Pons (tissue), 1 donor: Measurements from ENCODE around the gene TRERF1.

Experiments
- DNase-seq: peaks from one replicate; pipeline ENCODE4 v3.0.0-alpha.2; 2016; ENCODE audit warnings: low spot score

TRERF1 gene

GRCh38 chr6:42306439-42307140 is 145.1 kb downstream of the TRERF1 start:
- DNase-seq: no peak

DNA sequence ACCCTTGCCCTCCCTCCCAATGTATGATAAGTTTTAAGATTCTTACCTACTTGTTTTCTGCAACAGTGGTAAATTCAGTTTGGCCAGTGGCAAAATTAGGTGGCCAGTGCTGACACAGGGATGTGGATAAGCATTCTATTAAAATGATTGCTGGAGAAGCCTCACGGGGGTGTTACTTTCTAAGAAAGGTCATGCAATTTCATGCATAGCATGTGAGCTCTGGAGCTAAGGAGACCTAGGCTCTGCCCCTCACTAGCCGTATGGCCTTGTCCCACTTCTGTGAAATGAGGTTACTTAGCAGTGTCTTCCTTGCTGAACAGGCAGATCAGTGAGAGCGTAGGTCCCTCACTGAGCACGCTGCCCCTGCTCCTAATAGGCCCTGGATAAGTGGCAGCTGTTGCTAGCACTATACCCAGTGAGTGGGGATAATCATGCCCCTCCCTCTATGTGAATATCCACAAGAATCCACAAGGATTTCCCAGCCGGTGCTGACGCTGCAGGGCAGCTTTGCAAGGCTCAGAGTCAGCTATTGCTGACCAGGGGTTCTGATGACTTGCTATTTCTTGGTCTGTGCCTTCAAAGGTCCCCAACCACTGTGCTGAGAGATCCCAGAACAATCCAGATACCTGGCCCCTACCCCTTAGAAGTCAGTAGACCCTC is 147.5 kb downstream of the TRERF1 start:
- DNase-seq: no peak

GRCh38 chr6:42302411-42302810 is 149.3 kb downstream of the TRERF1 start:
- DNase-seq: no peak

DNA sequence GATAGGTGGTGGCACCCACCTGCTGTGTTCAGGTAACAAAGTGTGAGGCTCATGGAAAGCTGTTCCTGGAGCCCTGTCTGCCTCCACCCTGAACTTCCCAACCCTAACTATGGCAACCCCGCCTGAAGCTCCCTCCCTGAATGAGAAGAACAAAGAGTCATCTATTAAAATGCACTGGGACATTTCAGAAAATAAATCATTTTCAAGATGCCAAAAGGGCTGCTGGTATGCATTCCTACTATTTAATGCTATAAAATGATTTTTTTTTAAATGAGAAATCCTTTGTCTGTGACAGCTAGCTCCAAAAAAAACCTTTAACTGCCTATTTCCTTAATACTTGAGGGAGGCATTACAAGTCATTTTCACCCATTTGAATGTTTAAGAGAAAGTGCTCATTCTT is 149.7 kb downstream of the TRERF1 start:
- no peak for DNase-seq

DNA sequence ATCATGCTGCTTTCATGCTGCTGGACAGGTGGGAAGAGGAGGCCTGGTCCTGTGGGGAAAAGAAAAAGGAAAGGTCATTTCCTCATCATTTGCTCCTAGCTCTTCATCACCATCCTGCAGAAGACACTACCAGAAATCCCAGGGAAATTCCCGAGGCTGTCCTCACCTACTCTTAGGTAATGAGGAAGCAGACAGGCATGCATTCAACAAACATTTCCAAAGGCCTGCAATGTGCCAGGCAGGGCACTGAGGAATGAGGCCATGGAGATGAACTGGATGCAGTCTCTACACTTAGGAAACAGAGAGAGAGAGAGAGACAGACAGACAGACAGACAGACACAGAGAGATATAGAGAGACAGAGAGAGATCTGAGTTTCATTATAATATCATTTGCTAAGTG is 151.0 kb downstream of the TRERF1 start:
- DNase-seq: no peak

DNA sequence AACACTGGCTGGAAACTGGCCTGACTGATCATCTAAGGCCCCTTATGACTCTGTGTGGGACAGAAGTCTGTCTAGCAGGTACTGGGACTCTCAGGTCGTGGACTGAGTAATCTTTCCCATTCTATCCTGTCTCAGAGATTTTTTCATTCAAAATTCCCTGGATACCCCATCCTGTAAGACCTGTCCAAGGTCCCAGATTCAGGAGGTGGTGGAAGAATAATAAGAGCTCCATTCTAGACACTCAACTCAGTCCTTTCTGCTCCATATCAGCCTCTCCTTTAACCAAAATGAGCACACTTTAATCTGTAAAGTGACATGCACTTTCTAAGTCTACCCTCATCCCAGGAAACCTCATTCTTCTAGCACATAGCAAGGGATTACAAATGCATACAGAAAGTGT is 151.5 kb downstream of the TRERF1 start:
- no peak for DNase-seq

DNA sequence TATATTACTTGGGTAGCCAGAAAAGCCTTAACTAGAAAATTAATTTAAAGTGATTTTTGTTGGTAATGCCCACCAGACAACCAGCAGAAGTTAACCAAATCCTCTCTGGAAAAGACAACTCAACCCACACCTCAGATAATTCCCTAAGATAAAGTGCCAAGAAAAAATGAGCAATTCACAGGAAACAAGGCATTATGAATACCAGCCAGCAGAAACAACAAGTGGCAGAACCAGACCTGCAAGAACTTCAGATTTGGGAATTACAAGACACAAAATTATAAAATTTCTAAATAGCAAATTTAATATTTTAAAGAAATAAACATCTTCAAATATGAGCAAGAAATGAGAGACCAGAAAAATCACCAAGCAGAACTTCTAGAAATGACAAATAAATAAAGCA is 154.1 kb downstream of the TRERF1 start:
- no peak for DNase-seq

DNA sequence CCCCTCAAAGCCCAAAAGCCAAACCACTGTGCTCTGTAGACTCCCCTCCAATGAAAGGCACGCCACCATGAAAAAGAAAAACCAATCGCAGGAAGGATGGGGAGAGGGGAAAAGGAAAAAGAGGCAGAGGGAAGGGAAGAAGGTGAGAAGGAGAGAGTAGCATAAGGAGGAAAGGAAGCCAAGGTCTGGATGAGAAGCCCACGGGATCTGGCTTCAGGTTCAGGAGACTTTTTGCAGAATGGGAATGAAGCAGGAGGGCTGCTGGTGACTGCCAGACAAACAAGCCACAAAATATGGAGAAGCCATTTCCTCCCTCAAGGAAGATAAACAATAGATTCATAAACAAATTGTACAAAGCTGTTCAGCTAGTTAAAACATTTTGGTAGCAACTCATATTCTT is 155.1 kb downstream of the TRERF1 start:
- DNase-seq: no peak

DNA sequence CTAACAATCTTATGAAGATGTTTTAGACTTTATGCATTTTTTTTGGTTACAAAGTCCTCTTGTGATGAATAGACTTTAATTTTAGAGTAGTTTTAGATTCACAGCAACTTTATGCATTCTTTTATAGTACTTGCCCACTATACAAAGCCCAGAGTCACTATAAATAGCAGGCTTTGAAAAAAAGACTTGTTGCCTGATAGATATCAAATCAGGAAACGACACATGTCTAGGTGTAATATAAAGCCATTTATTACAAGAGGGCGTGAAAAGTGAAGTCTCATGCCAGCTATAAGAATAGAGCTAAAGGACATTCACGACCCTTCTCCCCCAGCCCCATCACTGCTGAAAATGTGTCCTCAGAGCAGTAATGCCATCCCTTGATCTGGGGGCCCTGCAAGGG is 156.0 kb downstream of the TRERF1 start:
- DNase-seq: no peak

DNA sequence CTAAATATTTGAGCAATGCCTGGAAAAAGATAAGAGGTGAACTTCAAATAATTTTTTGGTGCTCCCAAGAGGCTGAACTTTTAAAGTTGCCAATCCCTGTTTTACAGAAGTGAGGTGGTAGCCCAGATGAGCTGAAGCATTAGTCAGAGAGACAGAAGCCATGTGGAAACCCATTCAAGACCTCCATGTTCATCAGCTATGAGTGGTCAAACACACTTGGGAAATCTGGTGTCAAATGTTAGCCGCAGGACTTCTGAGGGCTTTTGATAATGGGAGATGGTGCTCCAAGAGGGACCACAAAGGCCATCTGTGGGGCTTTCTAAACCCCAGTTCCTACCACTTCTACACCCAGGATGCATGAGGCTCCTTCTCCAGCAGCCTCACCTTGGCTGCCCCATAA is 156.5 kb downstream of the TRERF1 start:
- no peak for DNase-seq

GRCh38 chr6:42294759-42295158 is 157.0 kb downstream of the TRERF1 start:
- DNase-seq: no peak

DNA sequence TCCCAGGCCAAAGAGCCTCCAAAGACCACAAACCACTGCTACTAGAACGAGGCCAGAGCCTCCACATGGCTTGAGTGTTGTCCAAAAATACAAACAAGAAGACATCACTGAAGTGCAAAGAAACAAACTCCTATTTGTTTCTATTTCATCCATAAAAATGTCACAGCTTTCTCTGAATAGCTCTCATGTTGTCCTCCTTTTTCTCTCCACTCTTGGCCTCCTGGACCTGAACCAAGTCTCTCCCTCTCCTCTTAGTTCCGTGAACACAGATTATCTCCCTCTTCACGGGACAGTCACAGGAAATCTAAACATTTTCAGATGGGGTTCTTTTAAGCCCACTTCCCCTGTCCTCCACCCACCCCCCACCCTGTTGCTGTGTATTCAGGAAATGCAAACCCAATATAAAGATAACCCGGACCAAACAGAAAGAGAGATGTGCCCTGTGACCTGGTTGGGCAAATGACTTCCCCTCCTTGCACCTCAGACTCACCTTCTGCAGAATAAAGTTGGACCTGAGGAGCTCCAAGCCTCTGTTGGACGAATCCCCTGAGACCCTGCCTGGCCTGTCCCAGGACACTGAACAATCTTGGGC is 158.2 kb downstream of the TRERF1 start:
- DNase-seq: no peak

GRCh38 chr6:42292004-42292740 is 159.6 kb downstream of the TRERF1 start:
- no peak for DNase-seq

DNA sequence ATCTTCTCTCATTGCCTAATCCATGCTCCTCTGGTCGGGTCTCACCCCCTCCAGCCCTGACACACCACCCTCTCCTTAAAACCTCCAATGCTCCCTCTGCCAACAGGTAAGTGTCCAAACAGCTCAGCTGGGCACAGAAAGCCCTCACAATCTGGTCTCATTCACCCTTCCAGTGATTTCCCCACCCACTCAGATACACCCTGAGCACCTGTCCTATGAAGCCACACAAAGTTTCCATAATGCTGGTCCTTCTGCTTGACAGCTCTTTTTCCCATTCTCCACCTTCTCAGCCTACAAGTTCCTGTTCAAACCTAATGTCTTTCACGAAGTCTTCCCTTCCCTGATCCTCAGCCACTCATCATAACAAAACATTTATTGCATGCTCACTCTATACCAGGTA is 164.0 kb downstream of the TRERF1 start:
- DNase-seq: no peak

GRCh38 chr6:42281570-42281969 is 170.2 kb downstream of the TRERF1 start:
- DNase-seq: no peak

GRCh38 chr6:42280966-42281533 is 170.7 kb downstream of the TRERF1 start:
- no peak for DNase-seq

- no peak for DNase-seq
Observed at GRCh38 chr6:42279966-42280629, 171.6 kb downstream of the TRERF1 start.

DNA sequence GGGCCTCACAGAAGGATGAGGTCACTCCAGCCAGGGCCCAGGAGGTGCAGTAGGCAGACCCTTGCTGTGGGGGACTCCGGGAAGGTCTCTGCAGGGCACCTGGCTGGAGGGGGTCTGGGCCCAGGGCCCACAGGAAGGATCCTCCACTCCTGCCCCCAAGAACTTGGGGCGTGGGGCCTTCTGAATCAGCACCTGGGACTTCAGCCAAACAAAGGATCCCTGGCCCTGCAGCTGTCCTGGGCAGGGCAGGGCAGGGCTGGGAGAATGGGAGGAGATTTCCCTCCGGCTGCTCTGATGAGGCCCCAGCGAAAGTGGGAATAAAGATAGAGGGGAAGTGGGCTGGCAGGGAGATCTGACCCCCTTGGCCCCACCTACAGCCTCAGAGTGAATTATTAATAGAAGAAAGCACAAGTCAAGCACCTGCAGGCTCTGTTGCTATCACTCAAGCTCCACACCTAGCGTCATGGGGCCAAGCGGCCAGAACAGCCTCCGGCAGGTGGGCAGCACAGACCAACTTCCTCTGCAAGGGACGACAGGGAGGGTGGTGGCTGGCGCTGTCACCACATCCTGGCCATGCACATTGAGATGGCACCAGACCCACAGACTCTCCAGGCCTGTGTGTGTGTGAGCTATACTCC is 172.5 kb downstream of the TRERF1 start:
- no peak for DNase-seq

DNA sequence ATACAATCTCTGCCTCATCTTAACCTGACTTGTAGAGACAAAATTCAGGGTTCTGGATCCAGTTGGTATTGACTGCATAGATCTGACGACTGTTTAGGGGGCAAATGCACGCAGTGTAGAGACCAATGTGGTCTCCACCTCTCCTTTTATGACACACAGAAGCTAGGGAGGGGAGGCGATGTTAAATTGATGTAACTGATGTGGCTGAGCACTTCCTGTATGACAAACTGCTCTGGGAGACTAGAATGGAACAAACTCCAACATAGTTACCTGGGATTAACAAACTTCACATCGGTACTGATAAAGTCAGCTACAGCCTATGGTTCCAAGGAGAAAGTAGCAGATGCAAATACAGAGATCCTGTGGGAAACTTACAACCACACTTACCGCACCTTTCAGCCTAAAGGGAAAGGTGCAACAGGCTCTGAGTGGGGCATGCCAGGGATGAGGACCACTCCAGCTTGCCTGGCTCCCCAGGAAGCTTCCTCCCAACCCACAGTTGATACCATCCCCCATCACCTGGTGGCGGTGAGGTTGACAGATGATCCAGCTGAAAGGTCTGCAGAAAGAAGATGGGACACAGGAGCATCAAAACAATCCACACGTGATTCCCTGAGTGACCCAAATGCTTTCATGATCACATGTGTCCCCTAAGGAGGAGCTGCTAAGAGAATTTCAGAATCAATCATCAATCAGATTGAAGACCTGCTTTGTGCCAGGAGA is 173.4 kb downstream of the TRERF1 start:
- DNase-seq: no peak

DNA sequence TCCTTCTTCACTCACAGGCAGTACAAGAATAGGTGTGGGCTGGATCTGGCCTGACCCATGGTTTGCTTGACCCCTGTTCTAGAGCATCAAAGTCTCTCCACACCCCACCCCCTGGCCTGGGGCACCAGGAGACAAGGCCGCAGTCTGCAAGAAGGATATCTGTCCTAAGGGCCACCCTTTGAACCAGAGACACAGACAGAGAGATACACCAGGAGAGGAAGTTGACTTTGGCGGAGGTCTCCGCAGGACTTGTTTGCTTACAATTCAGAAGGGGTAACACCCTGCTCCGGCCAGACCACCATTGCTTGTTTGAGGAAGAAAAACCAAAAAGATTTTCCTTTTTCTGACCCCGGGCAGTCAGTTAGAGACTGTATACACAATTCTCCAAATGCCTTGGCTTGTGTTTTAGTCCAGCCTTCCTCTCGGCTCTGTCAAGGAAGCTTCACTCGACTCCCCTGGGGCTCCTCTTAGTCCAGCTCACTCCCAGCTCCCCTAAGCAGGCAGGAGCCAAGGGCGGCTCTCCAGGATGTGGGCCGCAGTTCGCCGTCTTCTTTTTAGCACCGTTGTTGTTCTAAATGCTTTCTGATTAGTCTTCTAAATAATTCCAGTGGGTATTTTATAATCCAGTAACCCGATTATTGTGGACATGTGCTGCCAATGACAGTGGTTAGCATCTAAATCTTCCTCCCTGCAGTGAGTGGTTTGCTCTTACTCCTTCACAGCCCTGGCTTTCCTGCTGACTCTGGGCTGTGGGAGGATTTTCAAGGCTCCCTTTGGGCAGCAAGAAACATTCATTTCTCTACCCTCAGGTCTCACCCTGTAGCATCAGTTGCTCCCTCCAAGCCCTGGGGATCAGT is 175.5 kb downstream of the TRERF1 start:
- peak; percentile 10 for DNase-seq
